OCI-LY3 (cell line): ENCODE results near the gene C4orf17.

ENCODE experiments used
- EZH2phosphoT487 ChIP-seq: fragments of 200-600 bp; shearing (Covaris generic); IDR thresholded peaks from 2 replicates; pipeline ENCODE4 v1.6.1; 2018; ENCODE audit warnings: antibody characterized with exemption, mixed run types, low read depth
- TF ChIP-seq, protein P1 (sequence below): fragments of 200-600, 300-600 bp; sonication (generic); IDR thresholded peaks from 2 replicates; pipeline ENCODE4 v1.5.1; 2014; ENCODE audit warnings: antibody characterized with exemption, low read length, low read depth

DNA sequence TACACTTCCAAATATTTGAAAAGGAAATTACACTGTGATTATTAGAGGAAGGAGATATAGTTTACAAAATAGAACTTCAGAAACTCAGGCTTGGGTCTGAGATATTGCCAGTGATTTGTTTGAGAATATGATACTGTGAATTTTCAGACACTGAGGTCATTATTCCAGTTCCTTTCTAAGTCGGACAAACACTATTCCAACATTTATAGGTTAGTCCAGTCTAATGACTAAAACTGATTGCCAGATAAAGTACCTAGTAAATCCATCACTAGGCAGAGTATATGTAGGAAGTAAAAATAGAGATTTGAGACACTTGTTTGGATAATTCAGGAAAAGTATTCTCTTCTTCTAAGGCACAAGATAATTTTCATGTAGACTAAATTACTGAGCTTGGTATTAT, 77.0 kb downstream of the C4orf17 start:
- TF ChIP-seq, protein P1, sequence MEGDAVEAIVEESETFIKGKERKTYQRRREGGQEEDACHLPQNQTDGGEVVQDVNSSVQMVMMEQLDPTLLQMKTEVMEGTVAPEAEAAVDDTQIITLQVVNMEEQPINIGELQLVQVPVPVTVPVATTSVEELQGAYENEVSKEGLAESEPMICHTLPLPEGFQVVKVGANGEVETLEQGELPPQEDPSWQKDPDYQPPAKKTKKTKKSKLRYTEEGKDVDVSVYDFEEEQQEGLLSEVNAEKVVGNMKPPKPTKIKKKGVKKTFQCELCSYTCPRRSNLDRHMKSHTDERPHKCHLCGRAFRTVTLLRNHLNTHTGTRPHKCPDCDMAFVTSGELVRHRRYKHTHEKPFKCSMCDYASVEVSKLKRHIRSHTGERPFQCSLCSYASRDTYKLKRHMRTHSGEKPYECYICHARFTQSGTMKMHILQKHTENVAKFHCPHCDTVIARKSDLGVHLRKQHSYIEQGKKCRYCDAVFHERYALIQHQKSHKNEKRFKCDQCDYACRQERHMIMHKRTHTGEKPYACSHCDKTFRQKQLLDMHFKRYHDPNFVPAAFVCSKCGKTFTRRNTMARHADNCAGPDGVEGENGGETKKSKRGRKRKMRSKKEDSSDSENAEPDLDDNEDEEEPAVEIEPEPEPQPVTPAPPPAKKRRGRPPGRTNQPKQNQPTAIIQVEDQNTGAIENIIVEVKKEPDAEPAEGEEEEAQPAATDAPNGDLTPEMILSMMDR, result no peak
- TF ChIP-seq EZH2phosphoT487, result no peak
